ENCODE data around the gene PLCB4. TPM values are rescaled to one million over a fixed set of nuclear protein-coding genes. Genes with fewer than 3 reads are reported as not detected.

The PLCB4 gene
- total RNA-seq, 4 donors from 2014 or later = 20.6 to 45.9 (median 34.2) TPM

DNA sequence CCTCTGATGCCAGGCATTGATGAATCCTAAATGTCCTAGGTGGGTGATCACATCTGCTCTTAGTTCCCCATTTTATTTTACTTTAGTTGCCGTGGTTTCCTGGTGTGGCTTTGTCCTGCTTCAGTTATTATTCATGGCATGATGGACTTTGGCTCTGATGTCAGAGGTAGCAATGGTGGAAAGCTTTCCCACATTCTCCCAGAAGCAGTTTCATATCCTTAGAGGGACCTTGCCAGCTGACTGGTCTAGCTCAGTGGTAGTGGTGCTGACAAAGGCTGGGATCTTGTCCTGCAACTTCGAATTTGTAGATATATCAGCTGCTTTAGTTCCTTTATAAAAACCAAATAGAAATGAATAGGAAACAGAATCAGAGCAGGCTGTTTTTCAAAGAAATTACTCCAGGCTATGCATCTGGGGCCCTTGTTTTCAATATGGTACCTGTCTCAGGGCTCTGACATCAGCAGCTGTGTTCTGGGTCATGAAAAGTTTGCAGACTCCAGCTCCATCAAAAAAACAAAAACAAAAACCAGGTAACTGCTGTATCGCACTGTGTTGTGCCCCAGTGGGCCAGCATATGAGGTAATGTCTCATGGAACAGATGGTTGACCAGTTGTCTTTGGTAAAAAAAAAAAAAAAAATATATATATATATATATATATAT, 133.7 kb downstream of the PLCB4 start:
- no peak for DNase-seq
- Histone ChIP-seq H3K4me1 (peaks cover 0 to 6% (median 3%) of the 10 kb centered on the region in 4 donors), H3K9me3 (no peaks in the 10 kb centered on the region), H3K4me3 (no peak overlapping the region), H3K27ac (no peak overlapping the region), H3K27me3 (no peaks in the 10 kb centered on the region), H3K36me3 (no peaks in the 10 kb centered on the region)
- intact Hi-C loops (cut with DNase I; ENCODE audit: low total_unique reads) = no loop called here
- WGBS, 2 donors (ENCODE audit: low coverage in 1 of 2) = 56 to 58% methylated on average over 2 to 3 of the region's 3 CpGs
- in situ Hi-C loops (cut with MboI; ENCODE audit: low pct_ligation_motif_present in 1 of 4, low pct_unique_long_range_greater_than_20kb in 1 of 4, low sequenced_read_pairs in 3 of 4) = no loop called here
- TF ChIP-seq POLR2AphosphoS5 (IDR thresholded peaks at IDR 0.05) (no peak), EP300 (IDR thresholded peaks at IDR 0.05; ENCODE audit: low read depth) (no peak)

- Histone ChIP-seq H3K9me3 (no peaks in the 10 kb centered on the region), H3K27me3 (no peaks in the 10 kb centered on the region), H3K27ac (no peak overlapping the region), H3K4me1 (peaks cover 0 to 6% (median 3%) of the 10 kb centered on the region in 4 donors), H3K4me3 (no peak overlapping the region), H3K36me3 (no peaks in the 10 kb centered on the region)
- TF ChIP-seq CTCF (IDR thresholded peaks at IDR 0.05) = no peak
- no peak for TF ChIP-seq EP300 (IDR thresholded peaks at IDR 0.05; ENCODE audit: low read depth)
- no peak for TF ChIP-seq POLR2AphosphoS5 (IDR thresholded peaks at IDR 0.05)
- no peak for TF ChIP-seq POLR2A (IDR thresholded peaks at IDR 0.05)
- in situ Hi-C loops (cut with MboI; ENCODE audit: low pct_ligation_motif_present in 1 of 4, low pct_unique_long_range_greater_than_20kb in 1 of 4, low sequenced_read_pairs in 3 of 4) = no loop called here
- no peak for DNase-seq
- intact Hi-C loops (cut with DNase I; ENCODE audit: low total_unique reads) = no loop called here
Observed at GRCh38 chr20:9203081-9203447, 134.2 kb downstream of the PLCB4 start.

DNA sequence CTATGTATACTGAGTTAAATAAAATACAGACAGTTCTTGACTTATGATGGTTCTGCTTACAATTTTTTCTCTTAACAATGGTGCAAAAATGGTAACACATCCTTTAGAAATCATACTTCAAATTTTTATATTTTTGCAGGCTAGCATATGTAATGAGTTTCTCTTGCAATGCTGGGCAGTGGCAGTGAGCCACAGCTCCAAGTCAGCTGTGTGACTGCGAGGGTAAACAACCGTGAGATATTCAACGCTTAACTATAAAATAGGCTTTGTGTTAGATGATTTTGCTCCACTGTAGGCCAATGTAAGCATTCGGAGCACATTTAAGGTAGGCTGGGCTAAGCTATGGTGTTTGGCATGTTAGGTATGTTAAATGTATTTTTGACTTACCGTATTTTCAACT, 136.1 kb downstream of the PLCB4 start:
- intact Hi-C loops (cut with DNase I; ENCODE audit: low total_unique reads) (no loop called here), in situ Hi-C loops (cut with MboI; ENCODE audit: low pct_ligation_motif_present in 1 of 4, low pct_unique_long_range_greater_than_20kb in 1 of 4, low sequenced_read_pairs in 3 of 4) (no loop called here)
- Histone ChIP-seq H3K4me3 (no peak overlapping the region), H3K4me1 (peaks cover 0 to 6% (median 3%) of the 10 kb centered on the region in 4 donors), H3K27ac (no peak overlapping the region), H3K36me3 (no peaks in the 10 kb centered on the region), H3K9me3 (no peaks in the 10 kb centered on the region), H3K27me3 (no peaks in the 10 kb centered on the region)
- TF ChIP-seq CTCF (IDR thresholded peaks at IDR 0.05) (no peak), EP300 (IDR thresholded peaks at IDR 0.05; ENCODE audit: low read depth) (no peak), POLR2A (IDR thresholded peaks at IDR 0.05) (no peak), POLR2AphosphoS5 (IDR thresholded peaks at IDR 0.05) (no peak)
- 38 to 55% methylated on average over 2 to 5 of the region's 5 CpGs for WGBS, 2 donors (ENCODE audit: low coverage in 1 of 2)
- DNase-seq = no peak

GRCh38 chr20:9206486-9206885, 137.6 kb downstream of the PLCB4 start:
- intact Hi-C loops (cut with DNase I; ENCODE audit: low total_unique reads) (no loop called here), in situ Hi-C loops (cut with MboI; ENCODE audit: low pct_ligation_motif_present in 1 of 4, low pct_unique_long_range_greater_than_20kb in 1 of 4, low sequenced_read_pairs in 3 of 4) (no loop called here)
- Histone ChIP-seq H3K4me1 (peaks cover 0 to 6% (median 3%) of the 10 kb centered on the region in 4 donors), H3K27me3 (no peaks in the 10 kb centered on the region), H3K9me3 (no peaks in the 10 kb centered on the region), H3K27ac (no peak overlapping the region), H3K4me3 (no peak overlapping the region), H3K36me3 (no peaks in the 10 kb centered on the region)
- DNase-seq = no peak
- TF ChIP-seq EP300 (IDR thresholded peaks at IDR 0.05; ENCODE audit: low read depth) (no peak), CTCF (IDR thresholded peaks at IDR 0.05) (no peak), POLR2A (IDR thresholded peaks at IDR 0.05) (no peak), POLR2AphosphoS5 (IDR thresholded peaks at IDR 0.05) (no peak)

DNA sequence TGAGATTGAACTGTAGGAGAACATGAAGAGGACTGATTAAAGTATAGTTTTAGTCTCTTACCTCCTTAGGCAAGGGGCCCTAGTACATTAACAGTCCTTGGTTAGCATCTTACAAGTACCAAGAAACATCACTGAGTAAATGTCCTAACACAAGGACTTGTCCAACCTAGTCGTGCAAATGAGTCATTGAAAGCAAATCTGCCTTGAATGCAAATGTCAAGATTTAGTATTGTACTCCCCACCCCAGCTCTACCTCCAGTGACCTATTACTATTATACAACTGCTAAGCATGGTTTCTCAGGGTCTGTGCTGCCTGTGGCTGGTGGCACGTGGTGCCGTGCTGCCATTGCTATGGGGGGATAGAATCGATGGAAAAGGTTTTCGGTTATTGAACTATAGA, 138.4 kb downstream of the PLCB4 start:
- in situ Hi-C loops (cut with MboI; ENCODE audit: low pct_ligation_motif_present in 1 of 4, low pct_unique_long_range_greater_than_20kb in 1 of 4, low sequenced_read_pairs in 3 of 4) (no loop called here), intact Hi-C loops (cut with DNase I; ENCODE audit: low total_unique reads) (no loop called here)
- WGBS, 2 donors (ENCODE audit: low coverage in 1 of 2) = 92 to 100% methylated on average over 1 to 5 of the region's 5 CpGs
- no peaks in the 10 kb centered on the region for H3K36me3 ChIP-seq
- DNase-seq = no peak
- no peaks in the 10 kb centered on the region for H3K27me3 ChIP-seq
- no peak for TF ChIP-seq CTCF (IDR thresholded peaks at IDR 0.05)
- no peak for TF ChIP-seq EP300 (IDR thresholded peaks at IDR 0.05; ENCODE audit: low read depth)
- no peak for TF ChIP-seq POLR2AphosphoS5 (IDR thresholded peaks at IDR 0.05)
- TF ChIP-seq POLR2A (IDR thresholded peaks at IDR 0.05) = no peak
- H3K4me1 ChIP-seq = peaks cover 0 to 5% (median 2%) of the 10 kb centered on the region in 4 donors
- H3K27ac ChIP-seq = no peak overlapping the region
- no peaks in the 10 kb centered on the region for H3K9me3 ChIP-seq
- no peak overlapping the region for H3K4me3 ChIP-seq

Data from transverse colon (tissue), 4 donors.